GM12892 (cell line): ENCODE data around the gene NRXN3.

ENCODE experiments used
- POLR2A ChIP-seq: IDR thresholded peaks from 2 replicates; pipeline ENCODE4 v1.6.1; 2011; ENCODE audit warnings: low read depth, low read length, control low read depth
- POLR2AphosphoS5 ChIP-seq: IDR thresholded peaks from 2 replicates; pipeline ENCODE4 v1.6.1; 2011; ENCODE audit warnings: low read depth, low read length, control low read depth
- TAF1 ChIP-seq: IDR thresholded peaks from 2 replicates; pipeline ENCODE4 v1.6.1; 2011; ENCODE audit warnings: low read depth, mild to moderate bottlenecking, control low read depth, low read length, borderline replicate concordance

DNA sequence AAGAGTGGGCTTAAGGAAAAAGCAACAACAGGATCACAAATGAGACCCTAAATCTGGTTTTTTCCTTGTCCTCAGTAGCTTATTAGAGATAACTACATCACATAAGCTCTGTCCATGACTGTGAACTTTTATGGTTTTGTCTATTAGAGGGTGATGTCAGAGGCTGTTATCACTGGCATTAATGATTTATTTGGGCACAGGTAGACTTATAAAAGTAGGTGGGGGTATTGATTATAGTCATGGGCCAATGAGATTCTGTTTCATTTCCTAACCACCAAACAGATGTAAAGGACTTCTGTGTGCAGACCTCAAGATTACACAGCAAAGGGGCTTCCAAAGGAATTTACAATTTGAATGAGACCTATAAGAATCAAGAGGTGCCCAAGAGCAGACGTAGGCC is 316.4 kb downstream of the NRXN3 start:
- TF ChIP-seq POLR2AphosphoS5 (no peak), POLR2A (no peak), TAF1 (no peak)
